UCSD-AML1 (cell line): ENCODE measurements around the gene SFI1.

Experiments
- DNase-seq: peaks from one replicate; lab custom pipeline; 2025; ENCODE audit not compliant: unreplicated experiment; lab: John Stamatoyannopoulos, UW

The SFI1 gene

GRCh38 chr22:31615491-31615860 is 119.1 kb downstream of the SFI1 start:
- DNase-seq, result no peak

- DNase-seq, result peak; percentile 58
Measured at GRCh38 chr22:31615940-31616314, 119.6 kb downstream of the SFI1 start.

DNA sequence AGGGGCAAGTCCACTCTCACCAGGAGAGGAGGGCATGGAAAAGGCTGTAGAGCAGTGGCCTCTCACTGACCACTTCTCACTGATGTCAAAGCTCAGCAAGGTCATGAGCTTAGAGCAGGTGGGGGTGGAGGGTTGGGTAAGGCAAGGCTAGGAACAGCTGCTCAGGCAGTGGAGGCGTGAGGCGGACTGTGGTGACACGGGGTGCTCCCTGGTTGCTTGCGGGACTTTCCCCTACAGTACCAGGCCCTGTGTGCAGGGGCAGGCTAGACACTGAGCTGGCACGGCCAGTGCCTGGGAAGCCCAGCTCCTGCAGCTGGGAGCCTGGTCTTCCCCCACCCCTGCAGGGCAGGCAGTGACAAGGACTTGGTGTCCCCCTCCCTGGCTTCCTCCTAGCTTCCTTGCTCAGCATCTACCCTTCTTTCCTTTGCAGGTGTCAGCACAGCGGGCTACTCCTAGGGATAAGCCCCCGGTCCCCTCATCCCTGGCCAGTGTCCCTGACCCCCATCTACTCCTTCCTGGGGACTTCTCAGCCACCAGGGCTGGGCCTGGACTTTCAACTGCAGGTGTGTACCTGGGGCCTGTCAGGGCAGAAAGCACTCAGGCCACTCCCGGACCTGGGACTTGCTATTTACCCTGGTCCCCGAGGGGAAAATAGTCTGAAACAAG is 120.1 kb downstream of the SFI1 start:
- peak; percentile 58 for DNase-seq

GRCh38 chr22:31618057-31618456 is 121.7 kb downstream of the SFI1 start:
- no peak for DNase-seq

DNA sequence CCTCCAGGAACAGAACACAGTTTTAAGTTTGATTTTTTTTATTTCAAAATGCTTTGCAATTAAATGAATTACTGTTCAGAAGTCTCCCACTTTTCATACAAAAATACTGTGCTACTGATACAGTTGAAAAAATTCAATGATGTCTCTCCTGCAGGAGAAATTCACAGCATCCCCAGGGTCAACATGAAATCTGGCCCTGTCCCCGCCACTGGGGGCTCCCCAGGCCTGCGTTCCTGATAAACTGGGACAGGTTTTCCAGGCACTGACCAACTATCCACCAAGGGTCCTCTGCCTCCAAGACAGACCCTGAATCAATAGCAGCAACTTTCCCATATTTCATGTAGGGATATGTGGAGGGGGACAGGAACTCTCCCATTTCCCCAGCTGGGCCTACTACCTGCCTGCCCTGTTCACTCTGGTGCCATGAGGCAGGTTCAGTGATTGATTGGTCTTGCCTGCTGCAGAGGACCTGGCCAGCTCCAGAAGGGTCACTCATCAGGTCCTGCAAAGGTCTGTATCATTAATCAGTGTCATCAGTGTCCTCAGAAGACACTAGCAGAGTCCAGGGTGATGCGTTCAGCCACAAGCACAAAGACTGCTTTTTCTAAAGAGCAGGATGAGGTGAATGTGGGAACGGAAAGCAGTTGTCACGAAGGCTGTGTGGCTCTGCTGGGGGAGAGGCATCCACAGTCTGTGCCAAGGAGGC is 122.3 kb downstream of the SFI1 start:
- DNase-seq, result no peak

DNA sequence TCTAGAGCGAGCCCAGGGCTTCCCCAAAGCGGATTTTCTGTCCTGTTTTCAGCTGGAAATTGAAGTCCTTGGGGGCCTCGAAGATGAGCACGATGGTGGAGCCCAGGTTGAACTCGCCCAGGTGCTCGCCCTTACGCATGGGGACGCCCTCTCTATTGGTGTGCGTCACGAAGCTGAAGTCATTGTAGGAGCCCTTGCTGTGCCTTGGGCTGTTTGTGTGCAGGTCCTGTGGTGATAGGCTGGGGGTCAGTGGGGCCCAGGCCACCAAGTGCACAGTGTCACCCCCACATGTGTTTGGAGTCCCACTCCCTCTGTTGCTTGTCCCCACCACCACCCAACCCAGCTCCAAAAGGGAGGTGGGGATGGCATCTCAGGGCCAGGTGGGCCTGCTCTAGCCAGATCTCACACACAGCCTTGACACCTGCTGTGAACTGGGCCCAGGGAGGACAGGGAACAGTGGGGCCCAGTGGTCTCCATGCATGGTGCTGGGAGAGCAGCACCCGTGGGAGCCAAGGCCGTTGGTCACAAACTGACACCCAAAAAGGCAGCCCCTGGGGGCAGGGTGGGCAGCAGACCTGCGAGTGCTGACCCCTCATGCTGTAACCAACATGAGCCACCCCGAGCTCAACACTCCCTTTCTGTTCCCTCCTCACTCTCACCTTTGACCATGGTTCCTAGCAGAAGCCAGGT is 123.4 kb downstream of the SFI1 start:
- DNase-seq, result no peak

DNA sequence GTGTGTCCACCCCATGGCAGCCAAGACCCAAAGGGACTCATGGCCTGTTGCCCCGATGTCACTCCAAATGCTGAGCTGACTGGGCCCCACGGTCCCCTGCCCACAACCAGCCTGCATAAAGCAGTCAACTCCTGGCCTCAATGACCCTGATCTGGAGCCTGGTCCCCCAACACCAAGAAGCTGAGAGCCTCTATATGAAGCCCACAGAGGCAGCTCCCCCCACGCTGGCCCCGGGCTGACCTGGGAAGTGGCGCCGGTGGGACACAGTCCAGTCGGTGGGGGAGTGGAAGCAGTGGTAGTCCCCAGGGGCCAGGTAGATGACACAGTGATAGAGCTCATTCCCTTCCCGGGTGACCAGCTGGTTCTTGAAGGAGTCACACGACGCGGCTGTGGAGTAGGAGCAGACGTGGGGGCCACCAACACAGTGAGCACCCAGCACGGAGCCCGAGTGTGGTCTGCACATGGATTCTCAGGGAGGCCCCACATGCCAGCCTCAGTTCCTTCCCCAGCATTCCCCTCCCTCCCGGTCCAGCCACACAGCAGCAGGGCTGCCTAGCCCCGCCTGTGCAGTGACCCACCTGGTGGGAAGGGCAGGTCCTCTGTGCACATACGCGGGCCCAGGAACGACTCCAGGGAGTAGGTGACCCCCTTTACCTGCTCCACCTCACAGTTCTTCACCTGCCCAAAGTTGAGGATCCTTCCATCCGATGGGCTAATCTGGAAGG is 124.6 kb downstream of the SFI1 start:
- no peak for DNase-seq

DNA sequence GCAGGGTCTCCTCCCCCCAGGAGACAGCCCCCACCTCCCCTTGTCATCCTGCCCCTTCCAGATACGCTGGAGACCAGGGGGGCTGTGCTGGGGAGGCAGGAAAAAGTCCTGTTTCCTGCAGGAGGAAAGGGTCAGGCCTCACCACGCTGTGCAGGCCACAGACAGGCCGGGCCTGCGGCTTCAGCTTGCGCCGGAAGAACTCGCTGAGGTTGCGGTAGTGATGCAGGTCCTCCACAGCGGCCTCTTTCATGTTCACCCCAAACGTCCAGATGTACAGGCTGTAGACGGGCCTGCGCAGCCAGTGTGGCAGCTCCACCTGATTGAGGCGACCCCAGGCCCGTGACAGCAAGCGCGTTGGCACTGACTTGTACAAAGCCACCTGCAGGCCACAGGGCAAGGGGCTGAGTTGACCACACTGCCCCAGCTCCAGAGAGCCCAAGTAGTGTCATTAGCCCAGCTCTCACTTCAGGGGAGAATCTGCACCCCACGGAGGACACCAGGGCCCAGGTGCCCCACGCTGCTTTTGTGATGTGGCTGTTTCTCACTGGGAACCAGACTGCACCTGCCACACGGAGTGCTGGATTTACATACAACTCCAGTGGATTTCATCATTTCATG is 125.3 kb downstream of the SFI1 start:
- no peak for DNase-seq

- no peak for DNase-seq
Measured at GRCh38 chr22:31622980-31623379, 126.6 kb downstream of the SFI1 start.

GRCh38 chr22:31623592-31624304 is 127.4 kb downstream of the SFI1 start:
- DNase-seq, result no peak

DNA sequence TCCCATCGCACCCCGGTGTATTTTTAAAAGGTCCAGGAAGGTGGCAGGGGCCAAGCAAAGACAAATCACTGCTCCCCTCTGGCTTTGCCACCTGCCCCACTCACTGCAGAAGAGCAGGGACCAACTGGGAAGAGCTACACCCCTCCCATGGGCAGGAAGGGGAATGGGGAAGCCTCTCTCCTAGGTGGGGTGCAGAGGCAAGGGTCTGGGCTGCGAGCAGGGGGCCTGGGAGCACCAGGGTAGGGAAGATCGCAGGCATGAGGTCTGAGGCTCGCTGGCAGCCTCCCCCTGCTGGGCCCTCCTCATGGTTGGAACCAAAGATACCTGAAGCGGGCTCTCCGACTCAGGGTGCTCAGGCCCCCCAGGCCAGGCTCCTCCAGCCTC is 128.9 kb downstream of the SFI1 start:
- DNase-seq, result no peak

DNA sequence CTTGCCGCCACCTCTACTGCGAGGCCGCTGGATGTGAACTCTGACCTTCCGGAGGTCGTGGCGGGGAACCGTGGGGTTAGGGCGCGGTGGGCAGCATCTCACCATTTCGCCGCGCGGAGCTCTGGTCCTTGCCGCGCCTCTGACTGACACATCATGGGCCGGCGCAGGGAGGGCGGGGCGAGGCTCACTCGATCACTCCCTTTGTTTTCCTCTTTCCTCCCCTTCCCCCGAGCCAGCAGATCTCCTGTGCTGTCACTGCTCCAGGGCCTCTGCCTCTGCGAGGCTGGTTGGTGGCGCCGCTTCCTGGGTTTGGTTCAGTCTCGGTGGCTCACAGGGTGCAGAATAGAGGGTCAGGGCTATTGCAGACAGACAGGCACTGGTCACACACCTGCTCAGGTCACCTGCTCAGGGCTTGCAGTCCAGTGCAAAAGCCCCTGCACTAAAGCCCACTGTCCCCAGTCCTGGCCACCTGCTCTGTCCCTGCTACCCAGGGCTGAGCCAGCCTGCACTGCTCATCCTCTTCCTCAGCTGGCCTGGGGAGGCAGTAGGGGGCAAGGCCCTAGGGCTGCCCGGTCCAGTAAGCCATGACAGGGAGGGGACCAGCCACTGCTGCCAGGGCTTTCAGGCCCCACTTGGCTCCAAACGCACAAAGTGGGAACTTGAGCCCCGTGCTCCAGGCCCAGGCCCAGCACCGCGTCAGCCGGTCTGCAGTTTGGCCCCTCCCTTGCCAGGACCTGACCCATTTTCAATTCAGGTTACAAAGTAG is 129.5 kb downstream of the SFI1 start:
- no peak for DNase-seq

DNA sequence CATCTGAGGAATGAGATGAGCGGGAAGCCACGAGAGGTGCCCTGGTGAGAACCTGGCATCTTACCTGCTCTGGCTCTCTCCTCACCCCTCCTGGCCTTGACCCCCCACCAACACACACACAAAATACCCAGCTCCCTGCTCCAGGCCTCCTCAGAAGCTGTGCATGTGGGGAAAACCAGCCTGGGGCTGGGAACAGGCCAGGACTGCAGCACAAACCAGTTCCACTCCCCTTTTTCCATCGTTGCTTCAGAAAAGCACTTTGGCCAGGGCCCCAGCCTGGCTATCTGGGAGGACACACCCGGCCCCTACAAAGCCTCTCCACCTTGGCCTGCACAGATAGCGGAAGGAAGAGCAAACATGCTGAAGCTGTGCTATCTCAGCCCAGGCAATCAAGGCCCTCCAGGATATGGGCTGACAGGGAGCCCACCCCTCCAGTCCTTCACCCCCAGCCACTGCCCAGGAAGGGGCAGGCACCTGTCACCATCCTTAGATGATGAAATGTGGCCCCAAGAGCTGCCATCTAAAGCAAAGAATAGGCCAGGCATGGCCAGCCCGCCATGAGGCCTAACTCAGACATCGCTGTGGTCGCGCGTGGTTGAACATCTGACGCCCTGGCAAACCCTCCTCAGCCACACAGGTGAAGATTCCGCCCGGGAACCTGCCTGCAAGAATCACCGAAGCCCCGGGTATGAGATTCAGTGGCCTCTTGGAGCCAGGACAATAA is 130.3 kb downstream of the SFI1 start:
- DNase-seq, result no peak

DNA sequence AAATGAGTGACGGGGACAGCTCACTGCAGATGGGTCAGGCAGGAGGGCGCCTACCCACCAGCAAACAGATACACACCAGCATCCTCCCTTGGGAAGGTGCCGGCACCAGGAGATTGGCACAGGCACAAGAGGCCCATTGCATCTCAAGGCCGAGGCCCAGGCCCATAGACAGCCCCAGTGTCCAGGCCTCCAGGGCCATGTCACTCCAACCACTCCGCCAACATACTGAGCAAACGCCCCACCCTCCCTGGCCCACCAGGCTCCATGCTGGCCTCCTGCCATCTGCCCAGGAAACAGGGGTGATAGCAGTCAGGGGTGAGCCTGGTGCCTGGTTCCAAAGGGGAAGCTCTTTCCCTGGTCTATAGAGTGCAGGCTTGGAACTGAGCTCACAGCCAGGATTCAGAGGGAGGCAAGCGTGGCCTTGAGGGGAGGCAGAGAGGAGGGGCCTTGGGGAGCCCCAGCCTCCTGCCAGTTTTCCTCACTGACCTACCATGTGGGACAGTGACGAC is 130.9 kb downstream of the SFI1 start:
- no peak for DNase-seq

- no peak for DNase-seq
Measured at GRCh38 chr22:31628362-31628761, 132.0 kb downstream of the SFI1 start.

DNA sequence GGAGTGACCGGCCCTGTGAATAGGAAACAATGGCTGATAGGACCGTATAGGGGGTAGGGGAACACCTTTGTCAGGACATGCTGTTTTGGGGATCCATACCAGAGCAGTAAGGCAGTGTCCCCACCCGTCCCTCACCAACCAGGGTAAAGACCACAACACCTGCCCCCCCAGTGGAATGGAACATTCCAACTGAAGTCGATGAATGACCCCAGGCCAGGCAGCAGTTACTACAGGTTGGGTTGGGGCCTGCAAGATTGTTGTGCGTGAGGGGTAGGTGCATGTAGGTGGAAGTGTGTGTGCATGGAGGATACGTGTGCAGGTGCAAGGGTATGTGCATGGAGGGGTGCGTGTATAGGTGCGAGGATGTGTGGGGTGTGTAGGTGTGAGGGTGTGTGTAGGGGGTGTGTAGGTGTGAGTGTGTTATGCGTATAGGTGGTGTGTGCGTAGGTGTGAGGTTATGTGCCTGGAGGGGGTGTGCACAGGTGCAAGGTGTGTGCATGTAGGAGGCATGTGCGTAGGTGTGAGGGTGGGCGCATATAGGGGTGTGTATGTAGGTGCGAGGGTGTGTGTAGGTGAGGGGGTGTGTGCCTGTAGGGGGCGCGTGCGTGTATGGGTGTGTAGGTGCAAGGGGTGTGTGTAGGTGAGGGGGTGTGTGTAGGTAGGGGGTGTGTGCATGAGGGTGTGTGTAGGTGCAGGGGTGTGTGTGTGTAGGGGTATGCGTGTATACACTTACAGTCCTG is 132.8 kb downstream of the SFI1 start:
- DNase-seq, result no peak

DNA sequence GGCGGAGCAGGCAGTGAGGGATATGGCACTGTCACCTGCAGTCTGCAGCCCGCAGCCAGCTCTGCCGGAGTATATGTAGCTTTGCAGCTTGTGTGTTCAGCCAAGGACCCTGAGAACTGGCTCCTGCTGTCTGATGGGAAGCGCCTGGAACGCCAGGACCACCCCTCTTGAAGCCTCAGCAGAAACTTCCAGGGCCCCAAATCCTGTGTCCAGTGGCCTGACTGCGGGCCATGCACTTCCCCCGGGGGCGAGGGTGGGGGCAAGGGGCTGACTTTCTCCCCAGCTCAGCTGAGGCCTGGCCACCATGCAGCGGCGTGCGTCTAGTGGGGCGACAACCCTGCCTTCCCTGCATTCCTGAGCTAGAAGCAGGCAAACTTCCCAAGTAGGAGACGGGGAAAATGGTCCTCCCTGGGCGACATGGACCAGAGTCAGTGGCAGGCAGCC is 133.4 kb downstream of the SFI1 start:
- DNase-seq, result no peak
